ENCODE measurements around the gene METTL13. TPM values are rescaled to one million over a fixed set of nuclear protein-coding genes. Genes with fewer than 3 reads are reported as not detected.

METTL13 gene
- total and polyA plus RNA-seq, 2 of the 8 experiments (the other 6 are each of a cell fraction or from before 2014, with no cell fraction given): 38.1 to 66.3 TPM

GRCh38 chr1:171743081-171743870, 38.2 kb upstream of the METTL13 start (continued):
- TF ChIP-seq SRF (IDR thresholded peaks at IDR 0.05; ENCODE audit: low read depth, low read length): no peak
